Stimulated activated CD8-positive, alpha-beta memory T cell treated with anti-CD3 and anti-CD28 coated beads, Interleukin-7, amount 100 ng/mL, for 4 hours (primary cell): ENCODE measurements around the gene ST6GALNAC6.

Experiments
- DNase-seq, 2 donors: peaks; one replicate each; pipeline ENCODE4 v3.0.0-alpha.2; 2020; ENCODE audit warnings: low read depth in 2 of 2

ST6GALNAC6 gene

GRCh38 chr9:127916720-127917581 lies 17.5 kb upstream of the ST6GALNAC6 start, which contains the start of gene ST6GALNAC4:
Gene ST6GALNAC4 (minus strand): TSS chr9:127917041. CDS start chr9:127916419, 622 bp downstream.
- peak; percentile 88 to 92 for DNase-seq

- no peak for DNase-seq
Measured at GRCh38 chr9:127915801-127916719, 16.7 kb upstream of the ST6GALNAC6 start.

- no peak for DNase-seq
Measured at GRCh38 chr9:127915325-127915752, 15.9 kb upstream of the ST6GALNAC6 start.

GRCh38 chr9:127913682-127914081 lies 14.3 kb upstream of the ST6GALNAC6 start:
- DNase-seq: no peak

GRCh38 chr9:127912882-127913281 lies 13.5 kb upstream of the ST6GALNAC6 start:
- DNase-seq: no peak

GRCh38 chr9:127912296-127912695 lies 12.9 kb upstream of the ST6GALNAC6 start:
- no peak for DNase-seq

- no peak for DNase-seq
Measured at GRCh38 chr9:127910613-127911205, 11.3 kb upstream of the ST6GALNAC6 start.

- no peak for DNase-seq
Measured at GRCh38 chr9:127909839-127910273, 10.5 kb upstream of the ST6GALNAC6 start.

- DNase-seq: no peak
Measured at GRCh38 chr9:127908660-127908926, 9.2 kb upstream of the ST6GALNAC6 start.

GRCh38 chr9:127907867-127908659 lies 8.7 kb upstream of the ST6GALNAC6 start:
- no peak for DNase-seq

GRCh38 chr9:127905788-127906191 lies 6.4 kb upstream of the ST6GALNAC6 start:
- DNase-seq: peak in 1 of 2 donors; percentile 56

- peak in 1 of 2 donors; percentile 45 for DNase-seq
Measured at GRCh38 chr9:127905004-127905728, 5.8 kb upstream of the ST6GALNAC6 start.

GRCh38 chr9:127904561-127905003 lies 5.2 kb upstream of the ST6GALNAC6 start:
- no peak for DNase-seq

GRCh38 chr9:127903557-127904475 lies 4.4 kb upstream of the ST6GALNAC6 start:
- DNase-seq: peak; percentile 40 to 56

- DNase-seq: no peak
Measured at GRCh38 chr9:127898433-127899127, 823 bp downstream of the ST6GALNAC6 start.

- no peak for DNase-seq
Measured at GRCh38 chr9:127897193-127897692, 2.2 kb downstream of the ST6GALNAC6 start.

GRCh38 chr9:127896395-127897192 lies 2.8 kb downstream of the ST6GALNAC6 start:
- no peak for DNase-seq

GRCh38 chr9:127895811-127896210 lies 3.6 kb downstream of the ST6GALNAC6 start:
- no peak for DNase-seq
